Body of pancreas (tissue), 4 donors: ENCODE data around the gene USP17L15. TPM values are rescaled to one million over a fixed set of nuclear protein-coding genes. Genes with fewer than 3 reads are reported as not detected.
"Not testable (repeated sequence)": the region's sequence is repeated elsewhere in the genome, so short reads cannot be mapped to it uniquely, and the experiment has no call there.

ENCODE experiments used
- ATAC-seq: fragments of 150-250 bp; one replicate; pipeline ENCODE4 v1.9.1; 2016
- DNase-seq, 4 donors: peaks; one replicate each; pipeline ENCODE4 v3.0.0-alpha.2; 2019
- H3K27ac ChIP-seq, 4 donors: fragments of 200-600 bp; sonication (generic); 1 replicate in 3 of 4; 2 replicates in 1 of 4; pipeline versions ENCODE4 v1.5.1 to v1.6.1; 2016 to 2019; ENCODE audit warnings: mild to moderate bottlenecking in 1 of 4, mixed read lengths in 1 of 4, moderate library complexity in 1 of 4
- H3K27me3 ChIP-seq, 2 donors: fragments of 200-600 bp; sonication (generic); one replicate each; pipeline ENCODE4 v1.6.0; 2016; ENCODE audit warnings: mild to moderate bottlenecking in 1 of 2
- H3K36me3 ChIP-seq, 2 donors: fragments of 200-600 bp; sonication (generic); replicated peaks in 1 of 2; 2 replicates each; pipeline ENCODE4 v1.5.1; 2016; ENCODE audit warnings: low read depth in 2 of 2; ENCODE audit not compliant: insufficient read depth in 1 of 2
- H3K4me1 ChIP-seq: fragments of 200-600 bp; sonication (generic); one replicate; pipeline ENCODE4 v1.6.0; 2016
- H3K4me3 ChIP-seq, 2 donors: fragments of 200-600 bp; sonication (generic); 1 replicate in 1 of 2; 2 replicates in 1 of 2; pipeline ENCODE4 v1.5.1; 2016 to 2019
- H3K9me3 ChIP-seq, 3 donors: fragments of 200-600 bp; sonication (generic); 1 replicate in 2 of 3; 2 replicates in 1 of 3; pipeline ENCODE4 v1.5.1; 2016
- WGBS, 2 donors: methylation state at CpG; one replicate each; pipeline ENCODE4 v1.1.5; 2017; 5-methylcytosine and 5-hydroxymethylcytosine counted together
- intact Hi-C: fragments of 100-400 bp; cut with DNase I; formaldehyde crosslinking; loops from one replicate; pipeline ENCODE4 v1.15.1; 2023
- total RNA-seq, 2 donors: library from RNA; depleted of rRNA; stranded (reverse); fragments of >200 nt; gene quantifications; one replicate each; pipeline ENCODE4 v1.1.0, GENCODE V29; 2016

The USP17L15 gene
- total RNA-seq, 2 donors from 2014 or later = not detected

- intact Hi-C loops = not testable (repeated sequence)
Measured at GRCh38 chr4:9257824-9258223, 23.6 kb downstream of the USP17L15 start, which contains the start of gene USP17L20. TSS of gene USP17L20 (plus strand) at chr4:9258124. CDS start at chr4:9258124, 0 bp downstream.

GRCh38 chr4:9262572-9262971 is 28.4 kb downstream of the USP17L15 start, which contains the start of gene USP17L21:
TSS of gene USP17L21 (plus strand) at chr4:9262872. CDS start at chr4:9262872, 0 bp downstream.
- ATAC-seq, DNase-seq, H3K4me3 ChIP-seq, H3K4me1 ChIP-seq, intact Hi-C loops, H3K36me3 ChIP-seq, H3K27me3 ChIP-seq, H3K27ac ChIP-seq, H3K9me3 ChIP-seq: not testable (repeated sequence)
- WGBS, 2 donors = no CpG with 5 or more reads among the region's 13 CpGs

More at GRCh38 chr4:9257824-9258223, 23.6 kb downstream of the USP17L15 start, which contains the start of gene USP17L20:
- H3K4me1 ChIP-seq, H3K4me3 ChIP-seq, H3K9me3 ChIP-seq, H3K36me3 ChIP-seq, ATAC-seq, DNase-seq, H3K27me3 ChIP-seq, H3K27ac ChIP-seq: not testable (repeated sequence)
- no CpG with 5 or more reads among the region's 15 CpGs for WGBS, 2 donors

DNA sequence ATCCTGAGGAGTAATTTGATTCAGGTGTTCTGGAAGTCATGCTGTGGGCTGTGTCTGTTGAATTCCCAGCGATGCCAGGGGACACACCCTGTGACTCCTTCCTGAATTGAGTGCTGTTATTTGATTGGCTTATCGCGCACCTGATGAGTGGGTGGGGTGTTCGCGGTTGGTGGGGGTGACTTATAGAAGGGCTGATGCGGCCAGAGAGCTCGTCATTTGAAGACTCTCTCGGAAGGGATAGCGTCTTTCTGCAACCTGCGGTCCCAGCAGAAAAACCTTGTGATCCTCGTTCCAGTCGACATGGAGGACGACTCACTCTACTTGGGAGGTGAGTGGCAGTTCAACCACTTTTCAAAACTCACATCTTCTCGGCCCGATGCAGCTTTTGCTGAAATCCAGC is 33.1 kb downstream of the USP17L15 start, which contains the start of gene USP17L22:
Gene USP17L22 (plus strand): TSS at position 301 of the 400 bp plus-strand sequence. CDS start 0 bp downstream, at position 301.
- H3K9me3 ChIP-seq, H3K27ac ChIP-seq, H3K27me3 ChIP-seq, DNase-seq, H3K4me1 ChIP-seq, H3K36me3 ChIP-seq, H3K4me3 ChIP-seq, intact Hi-C loops, ATAC-seq: not testable (repeated sequence)
- no CpG with 5 or more reads among the region's 15 CpGs for whole genome bisulfite sequencing, 2 donors

- DNase-seq = peak; percentile 26 to 48 (median 36)
- H3K27me3 ChIP-seq, H3K4me1 ChIP-seq, ATAC-seq, intact Hi-C loops, H3K36me3 ChIP-seq, H3K9me3 ChIP-seq, H3K27ac ChIP-seq, H3K4me3 ChIP-seq: not testable (repeated sequence)
- 72 to 77% methylated on average over 8 of the region's 10 CpGs for WGBS, 2 donors
Measured at GRCh38 chr4:9271719-9272118, 37.5 kb downstream of the USP17L15 start.

Other genes with a start within 250 kb of the USP17L15 start
- not detected for gene FAM90A26, start 64.0 kb upstream of the USP17L15 start, total RNA-seq
- gene USP17L10, start 23.7 kb upstream of the USP17L15 start, total RNA-seq = not detected
- gene USP17L11, start 19.0 kb upstream of the USP17L15 start, total RNA-seq = not detected
- not detected for gene USP17L12, start 14.2 kb upstream of the USP17L15 start, total RNA-seq
- not detected for gene USP17L13, start 9.5 kb upstream of the USP17L15 start, total RNA-seq
- gene USP17L17, start 9.5 kb downstream of the USP17L15 start, total RNA-seq = not detected
- not detected for gene USP17L18, start 14.2 kb downstream of the USP17L15 start, total RNA-seq
- gene USP17L19, start 19.0 kb downstream of the USP17L15 start, total RNA-seq = not detected
- not detected for gene USP17L20, start 23.7 kb downstream of the USP17L15 start, total RNA-seq
- not detected for gene USP17L21, start 28.5 kb downstream of the USP17L15 start, total RNA-seq
- gene USP17L22, start 33.2 kb downstream of the USP17L15 start, total RNA-seq = not detected
- not detected for gene USP17L24, start 90.8 kb downstream of the USP17L15 start, total RNA-seq
- gene USP17L25, start 95.5 kb downstream of the USP17L15 start, total RNA-seq = not detected
- not detected for gene USP17L26, start 100.3 kb downstream of the USP17L15 start, total RNA-seq
- not detected for gene USP17L5, start 105.0 kb downstream of the USP17L15 start, total RNA-seq
- not detected for gene USP17L27, start 109.8 kb downstream of the USP17L15 start, total RNA-seq
- gene USP17L28, start 114.5 kb downstream of the USP17L15 start, total RNA-seq = not detected
- not detected for gene USP17L29, start 119.3 kb downstream of the USP17L15 start, total RNA-seq
- not detected for gene USP17L30, start 128.7 kb downstream of the USP17L15 start, total RNA-seq
- not detected for gene DEFB131A, start 210.0 kb downstream of the USP17L15 start, total RNA-seq